DOHH2 (cell line): ENCODE data around the gene PALLD.

Source experiments
- CTCF ChIP-seq: fragments of 200-600 bp; sonication (generic); IDR thresholded peaks from one replicate; pipeline ENCODE4 v1.5.1; 2014; ENCODE audit warnings: antibody characterized with exemption, mild to moderate bottlenecking, low read depth, low read length; ENCODE audit not compliant: poor library complexity, severe bottlenecking
- EZH2phosphoT487 ChIP-seq: fragments of 200-600 bp; sonication (generic); IDR thresholded peaks from 2 replicates; pipeline ENCODE4 v1.6.1; 2017; ENCODE audit warnings: borderline replicate concordance, mild to moderate bottlenecking, antibody characterized with exemption, low read length, moderate library complexity, mixed read lengths

DNA sequence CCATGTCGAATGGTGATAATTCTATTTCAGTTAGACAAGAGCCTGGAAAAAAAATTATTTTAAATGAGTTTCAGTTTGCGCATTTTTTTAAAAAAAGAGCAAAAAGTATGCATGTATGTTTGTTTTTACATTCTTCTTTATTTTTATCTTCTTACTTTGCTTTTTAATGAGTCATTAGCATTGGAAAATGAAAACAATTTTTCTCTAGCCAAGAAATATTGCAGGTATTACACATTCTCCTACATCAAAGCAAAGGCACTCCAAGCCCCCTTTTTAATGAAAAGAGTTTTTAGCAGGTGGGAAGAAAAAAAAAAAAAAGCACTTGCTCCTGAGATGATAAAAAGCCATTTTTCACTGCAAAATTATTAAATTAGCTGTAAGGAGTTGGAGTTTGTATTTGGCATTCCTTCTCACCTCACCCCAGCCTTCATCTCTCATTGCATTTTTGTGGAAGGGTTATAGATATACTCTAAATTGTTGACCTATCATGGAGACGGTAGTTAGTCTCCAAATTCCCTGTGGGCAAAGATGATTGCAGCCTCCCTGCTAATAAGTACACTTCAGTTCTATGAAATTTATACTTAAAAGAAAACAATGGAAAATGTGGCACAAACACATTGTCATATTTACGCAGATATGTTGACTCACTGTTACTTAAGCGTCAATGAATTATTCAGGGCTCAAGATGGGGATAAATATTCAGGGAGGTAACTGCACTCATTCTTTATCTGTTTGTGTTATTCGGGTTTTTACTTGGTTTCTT is 43.8 kb downstream of the PALLD start:
- TF ChIP-seq EZH2phosphoT487 (no peak), CTCF (no peak)
